ENCODE data around the gene DDX54.

DNA sequence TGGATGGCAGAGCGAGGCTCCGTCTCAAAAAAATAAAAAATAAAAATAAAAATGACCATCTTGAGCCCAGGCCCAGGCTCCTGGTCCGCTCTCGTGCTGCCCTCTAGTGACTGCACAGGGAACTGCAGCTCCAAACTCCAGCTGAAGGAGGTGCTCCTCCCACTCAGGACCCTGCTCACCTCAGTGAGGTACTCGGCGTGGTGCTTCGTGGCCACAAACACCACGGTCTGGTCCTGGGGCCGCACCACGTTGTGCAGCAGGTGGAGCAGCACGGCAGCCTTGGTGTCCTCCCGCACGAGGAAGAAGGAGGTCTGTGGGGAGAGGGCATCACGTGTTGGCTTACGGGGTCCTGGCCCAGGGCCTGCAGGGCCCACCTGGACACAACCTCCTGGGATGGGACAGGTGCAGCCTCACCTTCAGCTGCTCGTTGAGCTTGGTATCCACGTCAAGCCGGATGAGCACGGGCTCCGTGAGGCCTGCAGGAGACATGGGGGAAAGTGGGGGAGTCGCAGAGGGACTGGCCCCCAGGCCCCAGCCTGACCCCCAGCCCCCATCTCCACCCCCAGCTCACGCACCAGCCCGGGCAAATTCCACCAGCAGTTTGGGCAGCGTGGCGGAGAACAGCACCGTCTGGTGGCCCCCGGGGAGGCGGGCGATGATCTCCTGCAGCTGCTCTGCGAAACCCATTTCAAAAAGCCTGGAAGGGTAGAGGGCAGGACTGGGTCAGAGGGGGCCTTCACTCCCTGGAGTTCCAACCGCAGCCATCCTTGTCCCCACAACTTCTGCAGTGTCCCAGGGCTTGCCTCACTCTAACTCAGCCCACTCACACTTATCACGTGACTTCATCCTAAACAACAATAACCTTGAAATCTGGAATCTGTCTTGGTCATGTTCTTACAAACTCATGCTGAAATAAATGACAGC, 10.6 kb downstream of the DDX54 start:
- TF ChIP-seq CTCF (IDR thresholded peaks at IDR 0.05) (peak; percentile 79 to 99 (median 86)), POLR2A (IDR thresholded peaks at IDR 0.05) (no peak)
